Measurements from ENCODE around the gene CNTNAP5. TPM values are rescaled to one million over a fixed set of nuclear protein-coding genes. Genes with fewer than 3 reads are reported as not detected.

Gene CNTNAP5
- total and polyA plus RNA-seq, 2 of the 13 experiments (the other 11 are each of a cell fraction or from before 2014, with no cell fraction given), result not detected

DNA sequence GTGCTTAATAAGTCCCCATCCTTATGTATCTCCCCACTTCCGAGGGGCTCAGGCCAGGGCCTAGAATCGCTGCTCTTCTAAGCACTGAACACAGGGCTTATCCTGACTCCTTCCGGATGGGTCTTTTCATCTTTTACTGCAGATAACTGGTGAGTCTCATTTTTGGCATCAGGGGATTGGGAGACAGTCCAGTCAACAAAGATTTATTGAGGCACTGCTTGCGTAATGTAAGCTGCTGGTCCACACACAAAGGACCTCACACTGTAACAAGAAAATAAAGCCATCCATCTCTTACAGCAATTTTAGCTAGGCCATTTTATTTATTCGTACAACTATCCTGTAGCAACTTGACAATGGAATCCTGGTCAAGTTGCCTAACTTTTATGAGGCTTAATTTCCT, 600.5 kb downstream of the CNTNAP5 start:
- in situ Hi-C loops (cut with HindIII; ENCODE audit: extremely low pct_ligation_motif_present, low pct_unique_long_range_greater_than_20kb), result no loop called here
- Histone ChIP-seq H3K79me2 (ENCODE audit: insufficient read depth, low read length) (no peaks in the 10 kb centered on the region), H4K20me1 (ENCODE audit: insufficient read depth, low read length) (no peaks in the 10 kb centered on the region), H2AFZ (ENCODE audit: low read length) (no peak overlapping the region), H3K9me3 (ENCODE audit: low read length) (no peaks in the 10 kb centered on the region), H3K4me3 (replicated peaks in 1 of 3; ENCODE audit: insufficient read depth in 1 of 3, low read depth in 2 of 3, low read length in 3 of 3) (no peak overlapping the region), H3K9ac (ENCODE audit: insufficient read depth, low read depth, low read length) (no peak overlapping the region), H3K27me3 (ENCODE audit: control insufficient read depth in 1 of 2, insufficient read depth in 2 of 2, low read length in 2 of 2) (peaks cover 0 to 12% of the 10 kb centered on the region in 2 experiments; a peak in 2 of 5 replicates), H3K36me3 (replicated peaks in 1 of 2; ENCODE audit: control insufficient read depth in 1 of 2, insufficient read depth in 2 of 2, low read length in 2 of 2) (no peaks in the 10 kb centered on the region), H3K4me2 (ENCODE audit: low read depth, low read length) (no peak overlapping the region), H3K27ac (ENCODE audit: extremely low read length, insufficient read depth, low read length) (no peak overlapping the region), H3K4me1 (ENCODE audit: insufficient read depth, low read length) (no peaks in the 10 kb centered on the region)
- CTCF ChIA-PET (ENCODE audit: low intra/inter-chr PET ratio, low total read pairs), result no interaction called here
- FAIRE-seq (no peak), ATAC-seq (no peak), DNase-seq (ENCODE audit: low spot score) (no peak)
- POLR2A ChIA-PET, result no interaction called here
- TF ChIP-seq ZNF543 (CRISPR knock-in tag; IDR thresholded peaks at IDR 0.05) (no peak), KDM5A (IDR thresholded peaks at IDR 0.05; ENCODE audit: borderline replicate concordance, low read length) (no peak), PPARG (CRISPR knock-in tag; conservative IDR thresholded peaks at IDR 0.05) (no peak), ARNTL (CRISPR knock-in tag; IDR thresholded peaks at IDR 0.05) (no peak), TEAD3 (CRISPR knock-in tag; optimal IDR thresholded peaks at IDR 0.05; ENCODE audit: borderline replicate concordance) (no peak), ZNF12 (CRISPR knock-in tag; IDR thresholded peaks at IDR 0.05) (no peak), ZMAT5 (CRISPR knock-in tag; IDR thresholded peaks at IDR 0.05; ENCODE audit: borderline replicate concordance, low read depth) (no peak), ZNF382 (CRISPR knock-in tag; IDR thresholded peaks at IDR 0.05; ENCODE audit: borderline replicate concordance) (no peak), ZNF260 (CRISPR knock-in tag; IDR thresholded peaks at IDR 0.05; ENCODE audit: borderline replicate concordance, low read depth) (no peak)
- TF ChIP-seq, protein P1, sequence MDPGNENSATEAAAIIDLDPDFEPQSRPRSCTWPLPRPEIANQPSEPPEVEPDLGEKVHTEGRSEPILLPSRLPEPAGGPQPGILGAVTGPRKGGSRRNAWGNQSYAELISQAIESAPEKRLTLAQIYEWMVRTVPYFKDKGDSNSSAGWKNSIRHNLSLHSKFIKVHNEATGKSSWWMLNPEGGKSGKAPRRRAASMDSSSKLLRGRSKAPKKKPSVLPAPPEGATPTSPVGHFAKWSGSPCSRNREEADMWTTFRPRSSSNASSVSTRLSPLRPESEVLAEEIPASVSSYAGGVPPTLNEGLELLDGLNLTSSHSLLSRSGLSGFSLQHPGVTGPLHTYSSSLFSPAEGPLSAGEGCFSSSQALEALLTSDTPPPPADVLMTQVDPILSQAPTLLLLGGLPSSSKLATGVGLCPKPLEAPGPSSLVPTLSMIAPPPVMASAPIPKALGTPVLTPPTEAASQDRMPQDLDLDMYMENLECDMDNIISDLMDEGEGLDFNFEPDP (CRISPR knock-in tag; conservative IDR thresholded peaks at IDR 0.05), result no peak
- BruUV-seq (replicated peaks), result no TSS peak
- WGBS (ENCODE audit: low lambda C conversion rate), result 17% methylated on average over 5 of the region's 5 CpGs
- intact Hi-C loops (cut with micrococcal nuclease; ENCODE audit: unreplicated experiment), result no loop called here
